ENCODE results near the gene COMT. TPM values are rescaled to one million over a fixed set of nuclear protein-coding genes. Genes with fewer than 3 reads are reported as not detected.

COMT gene
- polyA plus RNA-seq, 1 experiment: 332 TPM

DNA sequence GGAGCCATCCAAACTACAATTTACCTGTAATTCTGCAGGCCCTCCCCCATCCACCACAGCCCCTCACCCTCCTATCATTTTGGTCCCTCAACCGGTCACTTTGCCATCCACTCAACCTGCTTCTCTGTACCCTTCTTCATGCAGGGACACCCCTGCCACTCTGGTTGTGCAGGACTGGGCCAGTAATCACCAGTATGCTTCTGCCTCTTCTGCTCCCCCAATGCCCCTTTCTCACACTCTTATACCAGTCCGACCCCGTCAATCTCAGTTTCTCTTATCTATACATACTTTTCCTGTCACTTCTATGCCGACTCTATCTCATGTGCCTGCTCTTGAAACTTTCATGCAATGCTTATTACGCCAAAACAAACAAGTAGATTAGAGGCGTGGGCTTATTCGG is 5.1 kb upstream of the COMT start:
- CTCF ChIA-PET: interaction anchor here (1.2 kb wide), 1 partner anchor 206 kb away, joined by 3 read pairs; no protein-coding TSS in a partner anchor
- Histone ChIP-seq H3K27me3 (ENCODE audit: control insufficient read depth, insufficient read depth, low read length) (no peaks in the 10 kb centered on the region), H3K4me3 (ENCODE audit: low read depth, low read length) (no peak overlapping the region), H3K36me3 (ENCODE audit: control insufficient read depth, insufficient read depth, low read length) (peaks cover 1% of the 10 kb centered on the region; the same call in 1 of the 2 replicates)
- DNase-seq (ENCODE audit: low read depth): no peak
- TF ChIP-seq, protein P1, sequence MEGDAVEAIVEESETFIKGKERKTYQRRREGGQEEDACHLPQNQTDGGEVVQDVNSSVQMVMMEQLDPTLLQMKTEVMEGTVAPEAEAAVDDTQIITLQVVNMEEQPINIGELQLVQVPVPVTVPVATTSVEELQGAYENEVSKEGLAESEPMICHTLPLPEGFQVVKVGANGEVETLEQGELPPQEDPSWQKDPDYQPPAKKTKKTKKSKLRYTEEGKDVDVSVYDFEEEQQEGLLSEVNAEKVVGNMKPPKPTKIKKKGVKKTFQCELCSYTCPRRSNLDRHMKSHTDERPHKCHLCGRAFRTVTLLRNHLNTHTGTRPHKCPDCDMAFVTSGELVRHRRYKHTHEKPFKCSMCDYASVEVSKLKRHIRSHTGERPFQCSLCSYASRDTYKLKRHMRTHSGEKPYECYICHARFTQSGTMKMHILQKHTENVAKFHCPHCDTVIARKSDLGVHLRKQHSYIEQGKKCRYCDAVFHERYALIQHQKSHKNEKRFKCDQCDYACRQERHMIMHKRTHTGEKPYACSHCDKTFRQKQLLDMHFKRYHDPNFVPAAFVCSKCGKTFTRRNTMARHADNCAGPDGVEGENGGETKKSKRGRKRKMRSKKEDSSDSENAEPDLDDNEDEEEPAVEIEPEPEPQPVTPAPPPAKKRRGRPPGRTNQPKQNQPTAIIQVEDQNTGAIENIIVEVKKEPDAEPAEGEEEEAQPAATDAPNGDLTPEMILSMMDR (IDR thresholded peaks at IDR 0.05; ENCODE audit: insufficient read depth, low read depth, low read length): no peak
- POLR2A ChIA-PET: no interaction called here

DNA sequence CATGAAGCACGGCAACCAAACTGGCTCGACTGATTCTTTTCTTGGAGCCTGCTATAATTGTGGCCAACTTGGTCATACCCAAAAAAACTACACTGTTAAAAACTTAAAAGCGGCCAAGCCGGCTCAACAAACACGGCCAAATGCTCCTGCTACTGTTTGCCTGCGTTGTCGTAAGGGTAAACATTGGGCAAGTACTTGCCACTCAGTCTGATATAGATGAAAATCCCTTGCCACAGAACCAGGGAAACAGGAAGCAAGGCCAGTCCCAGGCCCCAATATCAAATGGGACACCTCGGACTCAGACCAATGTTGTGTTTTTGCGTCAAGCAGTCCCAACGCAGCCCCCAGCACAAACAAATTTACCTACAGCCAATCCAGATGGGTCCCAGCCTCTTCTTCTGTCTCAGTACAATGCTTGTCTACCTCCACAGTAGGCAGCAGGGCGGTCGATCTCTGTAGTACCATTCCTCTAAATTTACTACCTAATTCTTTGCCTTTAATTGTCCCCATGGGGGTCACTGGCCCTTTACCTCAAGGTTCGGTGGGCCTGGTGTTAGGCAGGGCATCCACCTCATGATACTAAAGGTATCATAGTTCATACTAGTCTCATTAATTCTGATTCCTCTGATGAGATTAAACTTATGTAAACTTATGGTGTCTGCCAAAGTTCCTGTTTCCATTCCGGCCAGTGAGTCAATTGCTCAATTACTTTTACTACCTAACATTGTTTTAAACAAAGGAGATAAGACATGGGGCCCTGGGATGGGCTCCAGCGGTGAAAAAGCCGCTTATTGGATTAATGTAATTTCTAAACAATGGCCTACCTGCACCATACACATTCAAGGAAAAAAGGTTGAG is 3.7 kb upstream of the COMT start:
- TF ChIP-seq, protein P1 (IDR thresholded peaks at IDR 0.05; ENCODE audit: insufficient read depth, low read depth, low read length): no peak
- DNase-seq (ENCODE audit: low read depth): no peak
- no peak overlapping the region for H3K4me3 ChIP-seq (ENCODE audit: low read depth, low read length)
- ChIA-PET CTCF (interaction anchor here (1.2 kb wide), 1 partner anchor 207 kb away, joined by 3 read pairs; no protein-coding TSS in a partner anchor), POLR2A (no interaction called here)
- H3K36me3 ChIP-seq (ENCODE audit: control insufficient read depth, insufficient read depth, low read length): peaks cover 1% of the 10 kb centered on the region; the same call in 1 of the 2 replicates
- no peaks in the 10 kb centered on the region for H3K27me3 ChIP-seq (ENCODE audit: control insufficient read depth, insufficient read depth, low read length)

DNA sequence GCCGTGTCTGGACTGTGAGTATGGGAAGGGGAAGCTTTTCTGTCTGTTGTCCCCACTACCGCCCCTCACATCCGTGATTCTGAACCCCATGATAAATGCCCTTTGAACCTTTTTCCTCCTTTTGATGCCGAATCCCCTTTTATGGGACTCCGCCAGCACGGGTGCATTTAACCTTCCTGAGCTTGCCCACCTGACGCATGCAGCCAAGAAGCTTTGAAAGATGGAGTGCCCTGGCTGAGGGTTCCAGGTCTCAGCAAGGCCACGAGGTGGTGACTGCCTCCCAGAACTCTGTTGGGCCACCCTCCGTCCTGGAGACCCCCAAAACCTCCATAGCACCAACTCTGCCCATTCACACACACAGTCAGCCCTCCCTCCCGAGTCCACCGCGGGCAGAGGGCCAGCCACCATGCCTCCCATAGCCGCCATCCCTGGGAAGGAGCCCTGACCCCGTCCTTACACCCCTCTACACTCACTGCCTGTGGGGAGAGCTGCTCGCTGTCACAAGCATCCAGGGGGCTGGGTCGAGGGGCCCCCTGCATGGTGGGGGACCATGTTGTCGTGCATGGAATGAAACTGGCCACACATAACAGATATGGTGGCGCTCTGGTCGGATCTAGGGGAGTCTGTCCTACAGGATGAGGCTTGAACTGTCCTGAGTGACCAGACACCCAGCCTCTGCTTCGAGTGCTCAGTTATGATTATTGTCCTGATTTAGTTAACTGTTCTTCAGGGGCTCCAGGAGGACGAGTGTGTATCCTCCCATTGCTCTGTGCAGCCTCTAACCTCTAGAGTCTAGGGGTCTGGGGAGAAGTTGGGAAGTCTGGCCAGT is 822 bp upstream of the COMT start:
- H3K27me3 ChIP-seq (ENCODE audit: control insufficient read depth, insufficient read depth, low read length): no peaks in the 10 kb centered on the region
- POLR2A ChIA-PET: interaction anchor here (0.6 kb wide), 1 partner anchor 22 kb away, joined by 8 read pairs; no protein-coding TSS in a partner anchor
- CTCF ChIA-PET: interaction anchor here (0.7 to 2.3 kb wide), 3 partner anchors 10 to 210 kb away, joined by 3 to 8 read pairs (median 3); no protein-coding TSS in a partner anchor
- peak overlapping the region; percentile 52 for H3K4me3 ChIP-seq (ENCODE audit: low read depth, low read length)
- H3K36me3 ChIP-seq (ENCODE audit: control insufficient read depth, insufficient read depth, low read length): peaks cover 1% of the 10 kb centered on the region; the same call in 1 of the 2 replicates
- DNase-seq (ENCODE audit: low read depth): no peak
- TF ChIP-seq, protein P1 (IDR thresholded peaks at IDR 0.05; ENCODE audit: insufficient read depth, low read depth, low read length): no peak

DNA sequence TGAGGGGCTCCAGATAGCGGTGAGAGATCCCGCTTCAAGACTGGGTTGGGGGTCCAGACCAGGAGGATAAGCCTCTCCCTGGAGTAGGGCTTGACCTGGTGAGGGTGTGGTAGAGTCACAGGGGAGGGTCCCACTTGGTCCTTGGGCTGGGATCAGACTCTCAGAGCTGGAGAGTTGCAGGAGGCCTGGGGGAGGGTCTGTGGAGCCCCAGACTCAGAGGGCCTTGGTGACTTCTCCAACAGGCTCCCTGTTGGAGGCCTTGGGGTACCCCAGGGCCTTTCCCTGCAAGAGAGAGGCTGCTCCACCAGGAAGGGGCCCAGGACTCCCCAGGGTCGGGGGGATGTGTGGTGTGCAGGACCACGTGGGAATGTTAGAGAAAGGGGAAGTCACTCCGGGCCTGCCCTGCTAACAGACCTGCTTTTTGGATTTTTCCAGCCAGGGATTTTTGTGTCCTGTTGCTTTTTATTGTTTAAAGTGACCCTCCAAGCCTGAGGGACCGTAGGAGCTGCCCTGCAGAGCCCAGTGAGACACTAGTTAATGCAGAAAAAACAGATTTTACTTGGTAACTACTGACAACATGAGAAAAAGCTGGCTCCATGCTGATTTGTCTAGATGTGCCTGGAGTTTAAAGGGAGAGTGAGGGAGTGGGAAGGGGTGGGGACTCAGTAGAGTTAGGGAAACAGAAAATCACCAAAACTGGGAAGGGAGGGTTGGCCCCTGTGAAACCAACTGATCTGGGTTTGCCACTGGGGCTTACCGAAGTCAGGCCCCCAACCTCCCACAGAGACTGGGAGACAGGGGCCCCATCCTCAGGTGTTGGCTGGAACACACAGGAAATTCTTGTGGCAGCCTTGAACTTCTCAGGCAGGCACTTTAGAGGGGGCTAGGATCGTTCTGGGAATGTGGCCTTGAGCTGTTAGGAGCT is 847 bp downstream of the COMT start:
- TF ChIP-seq, protein P1 (IDR thresholded peaks at IDR 0.05; ENCODE audit: insufficient read depth, low read depth, low read length): no peak
- CTCF ChIA-PET: interaction anchor here (0.5 to 2.3 kb wide), 5 partner anchors 12 to 1020 kb away, joined by 3 to 13 read pairs (median 4); no protein-coding TSS in a partner anchor
- H3K36me3 ChIP-seq (ENCODE audit: control insufficient read depth, insufficient read depth, low read length): no peaks in the 10 kb centered on the region
- H3K4me3 ChIP-seq (ENCODE audit: low read depth, low read length): peak overlapping the region; percentile 52
- POLR2A ChIA-PET: no interaction called here
- no peaks in the 10 kb centered on the region for H3K27me3 ChIP-seq (ENCODE audit: control insufficient read depth, insufficient read depth, low read length)
- no peak for DNase-seq (ENCODE audit: low read depth)

Data from BJ (cell line).